SK-N-SH (cell line): ENCODE data around the gene MILR1. TPM values are rescaled to one million over a fixed set of nuclear protein-coding genes. Genes with fewer than 3 reads are reported as not detected.

Experiments
- CTCF ChIA-PET: fragments of 300-600, 350-600 bp; formaldehyde crosslinking; extraction: SDS; loops from one replicate; lab custom pipeline; 2021; lab: Yijun Ruan, JAX
- POLR2A ChIA-PET: fragments of 350-600 bp; sonication (Branson Sonifier 250); formaldehyde crosslinking; extraction: SDS; loops from one replicate; lab custom pipeline; 2020; ENCODE audit warnings: antibody characterized with exemption, inconsistent platforms; lab: Yijun Ruan, JAX
- DNase-seq: peaks from one replicate; pipeline ENCODE4 v3.0.0; 2012
- H2AFZ ChIP-seq: fragments of 200-600 bp; sonication (generic); 2 replicates; pipeline ENCODE4 v1.8.1; 2016; ENCODE audit warnings: antibody characterized with exemption, mild to moderate bottlenecking, low read depth
- H3F3A ChIP-seq: fragments of 200-600 bp; sonication (generic); replicated peaks from 2 replicates; pipeline ENCODE3; 2016; ENCODE audit warnings: antibody characterized with exemption, mild to moderate bottlenecking; ENCODE audit not compliant: insufficient read depth
- H3K27ac ChIP-seq, 2 experiments: fragments of 200-500 bp in 1 of 2; fragments of 200-600 bp in 1 of 2; sonication (Bioruptor generic) in 1 of 2; sonication (generic), shearing (Covaris generic) in 1 of 2; 2 replicates each; pipeline versions ENCODE4 v1.5.1 to v1.6.1; 2014 to 2016; ENCODE audit warnings: low read depth in 2 of 2, inconsistent platforms in 1 of 2, low read length in 1 of 2, mild to moderate bottlenecking in 1 of 2, mixed read lengths in 1 of 2
- H3K27me3 ChIP-seq: fragments of 200-600 bp; sonication (generic), shearing (Covaris generic); 2 replicates; pipeline ENCODE4 v1.6.1; 2016; ENCODE audit warnings: mixed run types; ENCODE audit not compliant: insufficient read depth
- H3K36me3 ChIP-seq, 2 experiments: fragments of 200-500 bp in 1 of 2; fragments of 200-600 bp in 1 of 2; sonication (Bioruptor generic) in 1 of 2; sonication (generic) in 1 of 2; replicated peaks in 1 of 2; 2 replicates each; pipeline versions ENCODE3 to v1.5.1; 2014 to 2016; ENCODE audit warnings: low read length in 1 of 2, mild to moderate bottlenecking in 1 of 2; ENCODE audit not compliant: insufficient read depth in 2 of 2, control insufficient read depth in 1 of 2
- H3K4me1 ChIP-seq, 2 experiments: fragments of 200-500 bp in 1 of 2; fragments of 200-600 bp in 1 of 2; sonication (Bioruptor generic) in 1 of 2; sonication (generic), shearing (Covaris generic) in 1 of 2; 2 replicates each; pipeline versions ENCODE4 v1.5.1 to v1.6.1; 2014 to 2016; ENCODE audit warnings: low read depth in 1 of 2, low read length in 1 of 2, mixed run types in 1 of 2; ENCODE audit not compliant: insufficient read depth in 2 of 2, control insufficient read depth in 1 of 2
- H3K4me2 ChIP-seq: fragments of 200-600 bp; sonication (generic), shearing (Covaris generic); 2 replicates; pipeline ENCODE4 v1.6.1; 2017; ENCODE audit warnings: mixed run types
- H3K4me3 ChIP-seq, 2 experiments: fragments of 200-500 bp in 1 of 2; fragments of 200-600 bp in 1 of 2; sonication (Bioruptor generic) in 1 of 2; sonication (generic), shearing (Covaris generic) in 1 of 2; 2 replicates each; pipeline versions ENCODE4 v1.5.1 to v1.8.1; 2014 to 2016; ENCODE audit warnings: low read depth in 2 of 2, inconsistent platforms in 1 of 2, low read length in 1 of 2, mild to moderate bottlenecking in 1 of 2, mixed read lengths in 1 of 2, moderate library complexity in 1 of 2
- H3K79me2 ChIP-seq: fragments of 200-600 bp; sonication (generic); 2 replicates; pipeline ENCODE4 v1.8.1; 2017; ENCODE audit warnings: mild to moderate bottlenecking; ENCODE audit not compliant: insufficient read depth
- H3K9ac ChIP-seq: fragments of 200-600 bp; sonication (generic); 2 replicates; pipeline ENCODE4 v1.6.1; 2017; ENCODE audit warnings: mixed run types
- H3K9me2 ChIP-seq: fragments of 200-600 bp; sonication (generic); 2 replicates; pipeline ENCODE4 v1.6.1; 2017; ENCODE audit warnings: mixed run types
- H3K9me3 ChIP-seq: fragments of 200-600 bp; sonication (generic); 2 replicates; pipeline ENCODE4 v1.6.1; 2017; ENCODE audit warnings: mixed run types, mild to moderate bottlenecking, moderate library complexity
- H4K20me1 ChIP-seq: fragments of 200-600 bp; sonication (generic); 2 replicates; pipeline ENCODE4 v1.6.1; 2017; ENCODE audit warnings: mild to moderate bottlenecking, mixed run types; ENCODE audit not compliant: insufficient read depth
- CTCF ChIP-seq: fragments of 200-600 bp; sonication (generic); IDR thresholded peaks from 2 replicates; pipeline ENCODE4 v1.6.1; 2017; ENCODE audit warnings: antibody characterized with exemption, mild to moderate bottlenecking, moderate library complexity
- EP300 ChIP-seq, 2 experiments: IDR thresholded peaks; 2 replicates each; pipeline versions ENCODE4 v1.4.0 to v1.6.1; 2012; ENCODE audit warnings: borderline replicate concordance in 1 of 2, low read depth in 1 of 2, low read length in 1 of 2
- FOSL2 ChIP-seq: IDR thresholded peaks from 2 replicates; pipeline ENCODE4 v1.4.0; 2012; ENCODE audit warnings: low read depth, mild to moderate bottlenecking, moderate library complexity, borderline replicate concordance
- GABPA ChIP-seq: IDR thresholded peaks from 2 replicates; pipeline ENCODE4 v1.4.0; 2012; ENCODE audit warnings: low read depth, mild to moderate bottlenecking
- MXI1 ChIP-seq: IDR thresholded peaks from 2 replicates; pipeline ENCODE4 v1.6.1; 2012; ENCODE audit warnings: mild to moderate bottlenecking, low read depth, low read length, improper control_type of control experiment
- NFIC ChIP-seq: IDR thresholded peaks from 2 replicates; pipeline ENCODE4 v1.4.0; 2012; ENCODE audit warnings: borderline replicate concordance
- PBX3 ChIP-seq: IDR thresholded peaks from 2 replicates; pipeline ENCODE4; 2012
- REST ChIP-seq: IDR thresholded peaks from 2 replicates; pipeline ENCODE4 v1.6.1; 2012; ENCODE audit warnings: mild to moderate bottlenecking, low read depth, low read length, moderate library complexity
- SIN3A ChIP-seq: IDR thresholded peaks from 2 replicates; pipeline ENCODE4 v1.6.1; 2012; ENCODE audit warnings: low read depth, mild to moderate bottlenecking, low read length, moderate library complexity, borderline replicate concordance
- WGBS: methylation state at CpG from one replicate; pipeline ENCODE4 v1.1.6; 2017; ENCODE audit warnings: low lambda C conversion rate; 5-methylcytosine and 5-hydroxymethylcytosine counted together
- polyA plus RNA-seq, 3 experiments: library from polyadenylated mRNA; depleted of rRNA; stranded (reverse); fragments of >200 nt; gene quantifications; 2 replicates each; pipeline ENCODE4 v1.2.3, GENCODE V29; 2012

Gene MILR1
- polyA plus RNA-seq, 1 of the 3 experiments (the other 2 are of a cell fraction): 4.9 TPM

- TF ChIP-seq PBX3: no peak
These were observed 7.3 kb downstream of the MILR1 start (continued) for GRCh38 chr17:64455993-64456885.

GRCh38 chr17:64457156-64457555, 8.2 kb downstream of the MILR1 start:
- Histone ChIP-seq H4K20me1 (no peaks in the 10 kb centered on the region), H3K4me3 (no peak overlapping the region), H2AFZ (no peak overlapping the region), H3K4me1 (no peaks in the 10 kb centered on the region), H3K9me2 (no peaks in the 10 kb centered on the region), H3F3A (no peaks in the 10 kb centered on the region), H3K27ac (no peak overlapping the region), H3K9me3 (no peaks in the 10 kb centered on the region), H3K9ac (no peak overlapping the region), H3K79me2 (no peaks in the 10 kb centered on the region), H3K27me3 (no peaks in the 10 kb centered on the region), H3K36me3 (no peaks in the 10 kb centered on the region), H3K4me2 (0 out of 2 replicates have a peak overlapping the region, but pooled peaks have one; percentile 6)
- WGBS: 68% methylated on average over 7 of the region's 7 CpGs
- peak; percentile 39 for TF ChIP-seq PBX3
- peak; percentile 34; the same call in 1 of the 2 replicates for TF ChIP-seq NFIC
- TF ChIP-seq REST: no peak
- CTCF ChIA-PET: interaction anchor here (0.9 to 1.6 kb wide), 2 partner anchors 9 to 39 kb away, joined by 3 to 6 read pairs; no protein-coding TSS in a partner anchor
- no peak for DNase-seq
- POLR2A ChIA-PET: no interaction called here

GRCh38 chr17:64458756-64459155, 9.8 kb downstream of the MILR1 start:
- H3K9ac ChIP-seq: no peak overlapping the region
- POLR2A ChIA-PET: no interaction called here
- no peak overlapping the region for H3K27ac ChIP-seq
- CTCF ChIA-PET: interaction anchor here (2.0 kb wide), 1 partner anchor 39 kb away, joined by 5 read pairs; no protein-coding TSS in a partner anchor
- H3K4me2 ChIP-seq: no peak overlapping the region
- H3K79me2 ChIP-seq: no peaks in the 10 kb centered on the region
- TF ChIP-seq GABPA (no peak), CTCF (no peak), MXI1 (no peak), EP300 (IDR thresholded peaks at IDR 0.05; ENCODE audit: borderline replicate concordance in 1 of 2, low read depth in 1 of 2, low read length in 1 of 2) (no peak), FOSL2 (no peak), SIN3A (no peak), PBX3 (no peak)
- TF ChIP-seq, all 33 proteins: peak for 0
- H2AFZ ChIP-seq: no peak overlapping the region
- H3K36me3 ChIP-seq: no peaks in the 10 kb centered on the region
- H3K9me3 ChIP-seq: no peaks in the 10 kb centered on the region
- no peaks in the 10 kb centered on the region for H4K20me1 ChIP-seq
- H3K9me2 ChIP-seq: no peaks in the 10 kb centered on the region
- no peak overlapping the region for H3K4me3 ChIP-seq
- no peaks in the 10 kb centered on the region for H3K27me3 ChIP-seq
- no peaks in the 10 kb centered on the region for H3F3A ChIP-seq
- 60% methylated on average over 3 of the region's 8 CpGs for WGBS
- no peak for DNase-seq
- H3K4me1 ChIP-seq: no peaks in the 10 kb centered on the region
